Astrocyte (in vitro differentiated cells and primary cell): ENCODE measurements around the gene SLC6A20. TPM values are rescaled to one million over a fixed set of nuclear protein-coding genes. Genes with fewer than 3 reads are reported as not detected.

Experiments
- DNase-seq: peaks from one replicate; pipeline ENCODE4 v3.0.0-alpha.2; 2010; ENCODE audit warnings: low read depth
- FAIRE-seq: peaks from 2 replicates; lab custom pipeline; 2011; peaks lifted over from hg19 to GRCh38; lab: Jason Lieb, UNC
- H2AFZ ChIP-seq: 2 replicates; pipeline ENCODE4 v1.6.0; 2012; ENCODE audit warnings: low read depth, low read length, inconsistent platforms
- H3K27ac ChIP-seq: 2 replicates; pipeline ENCODE4 v1.5.1; 2011; ENCODE audit warnings: low read depth, low read length, inconsistent platforms
- H3K27me3 ChIP-seq: 2 replicates; pipeline ENCODE4 v1.6.0; 2011; ENCODE audit warnings: low read length, inconsistent platforms; ENCODE audit not compliant: insufficient read depth
- H3K36me3 ChIP-seq: 2 replicates; pipeline ENCODE4 v1.5.1; 2011; ENCODE audit warnings: low read length, inconsistent platforms; ENCODE audit not compliant: insufficient read depth
- H3K4me1 ChIP-seq: 2 replicates; pipeline ENCODE4 v1.5.1; 2011; ENCODE audit warnings: low read length, inconsistent platforms; ENCODE audit not compliant: insufficient read depth
- H3K4me2 ChIP-seq: 2 replicates; pipeline ENCODE4 v1.6.0; 2012; ENCODE audit warnings: low read length, inconsistent platforms
- H3K4me3 ChIP-seq: 2 replicates; pipeline ENCODE4 v1.5.1; 2011; ENCODE audit warnings: low read depth, mild to moderate bottlenecking, low read length, inconsistent platforms; ENCODE audit not compliant: insufficient read depth
- H3K79me2 ChIP-seq: 2 replicates; pipeline ENCODE4 v1.6.0; 2012; ENCODE audit warnings: mild to moderate bottlenecking, low read length, inconsistent platforms; ENCODE audit not compliant: insufficient read depth
- H3K9ac ChIP-seq: 2 replicates; pipeline ENCODE4 v1.6.0; 2012; ENCODE audit warnings: mild to moderate bottlenecking, low read length, inconsistent platforms
- H3K9me3 ChIP-seq: 2 replicates; pipeline ENCODE4 v1.5.1; 2012; ENCODE audit warnings: low read depth, mild to moderate bottlenecking, low read length, inconsistent platforms; ENCODE audit not compliant: insufficient read depth
- H4K20me1 ChIP-seq: 2 replicates; pipeline ENCODE4 v1.6.0; 2012; ENCODE audit warnings: low read length, inconsistent platforms; ENCODE audit not compliant: insufficient read depth
- H3K27ac Mint-ChIP-seq: one replicate; pipeline ENCODE4 v1.8.0; 2021; ENCODE audit warnings: mild to moderate bottlenecking, mixed read lengths; ENCODE audit not compliant: unreplicated experiment
- H3K27me3 Mint-ChIP-seq: one replicate; pipeline ENCODE4 v1.8.0; 2021; ENCODE audit warnings: low read depth, mixed read lengths; ENCODE audit not compliant: unreplicated experiment
- H3K36me3 Mint-ChIP-seq: one replicate; pipeline ENCODE4 v1.8.0; 2021; ENCODE audit warnings: low read depth, mixed read lengths; ENCODE audit not compliant: unreplicated experiment
- H3K4me1 Mint-ChIP-seq: one replicate; pipeline ENCODE4 v1.8.0; 2021; ENCODE audit warnings: low read depth, mixed read lengths; ENCODE audit not compliant: unreplicated experiment
- H3K4me3 Mint-ChIP-seq: one replicate; pipeline ENCODE4 v1.8.0; 2021; ENCODE audit warnings: mild to moderate bottlenecking, moderate library complexity, mixed read lengths; ENCODE audit not compliant: unreplicated experiment
- H3K9me3 Mint-ChIP-seq: one replicate; pipeline ENCODE4 v1.8.0; 2021; ENCODE audit warnings: mild to moderate bottlenecking, mixed read lengths; ENCODE audit not compliant: unreplicated experiment
- EZH2 ChIP-seq: IDR thresholded peaks from 2 replicates; pipeline ENCODE4 v1.6.1; 2012; ENCODE audit warnings: mild to moderate bottlenecking, low read length, inconsistent platforms; ENCODE audit not compliant: insufficient read depth
- total RNA-seq: library from RNA; stranded (reverse); gene quantifications from 2 replicates; pipeline ENCODE4 v1.2.1, GENCODE V29; 2021
- TF ChIP-seq, protein P1 (sequence below): IDR thresholded peaks from 2 replicates; pipeline ENCODE4 v1.5.1; 2011; ENCODE audit warnings: low read depth, mild to moderate bottlenecking, inconsistent platforms, low read length, moderate library complexity; ENCODE audit not compliant: insufficient read depth

Gene SLC6A20
- total RNA-seq, 1 donor from 2014 or later, result not detected

DNA sequence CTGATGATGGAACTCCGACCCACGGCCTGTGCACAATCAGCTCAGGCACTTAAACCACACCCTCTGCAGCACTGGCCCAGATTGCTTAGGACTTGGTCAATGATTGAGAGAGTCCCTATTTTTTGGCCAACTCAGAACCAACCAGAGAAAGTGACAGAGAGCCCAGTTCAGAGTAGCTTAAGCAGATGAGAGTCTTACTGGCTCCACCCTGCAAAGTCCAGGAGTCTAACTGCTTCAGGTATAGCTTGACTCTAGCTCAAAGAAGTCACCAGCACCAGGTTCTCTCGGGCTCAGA, 20.1 kb downstream of the SLC6A20 start:
- Histone ChIP-seq H3K9me3 (no peaks in the 10 kb centered on the region), H3K36me3 (no peaks in the 10 kb centered on the region), H3K4me1 (no peaks in the 10 kb centered on the region), H3K27ac (no peak overlapping the region), H3K4me2 (no peak overlapping the region), H3K4me3 (no peak overlapping the region), H3K27me3 (peaks cover 25% of the 10 kb centered on the region), H3K9ac (no peak overlapping the region), H2AFZ (no peak overlapping the region), H3K79me2 (no peaks in the 10 kb centered on the region), H4K20me1 (no peaks in the 10 kb centered on the region)
- no peak overlapping the region for H3K4me3 Mint-ChIP-seq
- no peak overlapping the region for H3K27ac Mint-ChIP-seq
- DNase-seq (no peak), FAIRE-seq (no peak)
- no peak for TF ChIP-seq EZH2
- TF ChIP-seq, protein P1, sequence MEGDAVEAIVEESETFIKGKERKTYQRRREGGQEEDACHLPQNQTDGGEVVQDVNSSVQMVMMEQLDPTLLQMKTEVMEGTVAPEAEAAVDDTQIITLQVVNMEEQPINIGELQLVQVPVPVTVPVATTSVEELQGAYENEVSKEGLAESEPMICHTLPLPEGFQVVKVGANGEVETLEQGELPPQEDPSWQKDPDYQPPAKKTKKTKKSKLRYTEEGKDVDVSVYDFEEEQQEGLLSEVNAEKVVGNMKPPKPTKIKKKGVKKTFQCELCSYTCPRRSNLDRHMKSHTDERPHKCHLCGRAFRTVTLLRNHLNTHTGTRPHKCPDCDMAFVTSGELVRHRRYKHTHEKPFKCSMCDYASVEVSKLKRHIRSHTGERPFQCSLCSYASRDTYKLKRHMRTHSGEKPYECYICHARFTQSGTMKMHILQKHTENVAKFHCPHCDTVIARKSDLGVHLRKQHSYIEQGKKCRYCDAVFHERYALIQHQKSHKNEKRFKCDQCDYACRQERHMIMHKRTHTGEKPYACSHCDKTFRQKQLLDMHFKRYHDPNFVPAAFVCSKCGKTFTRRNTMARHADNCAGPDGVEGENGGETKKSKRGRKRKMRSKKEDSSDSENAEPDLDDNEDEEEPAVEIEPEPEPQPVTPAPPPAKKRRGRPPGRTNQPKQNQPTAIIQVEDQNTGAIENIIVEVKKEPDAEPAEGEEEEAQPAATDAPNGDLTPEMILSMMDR, result no peak
- peaks cover 1% of the 10 kb centered on the region for H3K36me3 Mint-ChIP-seq
- H3K9me3 Mint-ChIP-seq, result no peaks in the 10 kb centered on the region
- H3K27me3 Mint-ChIP-seq, result peaks cover 54% of the 10 kb centered on the region
- H3K4me1 Mint-ChIP-seq, result no peaks in the 10 kb centered on the region

DNA sequence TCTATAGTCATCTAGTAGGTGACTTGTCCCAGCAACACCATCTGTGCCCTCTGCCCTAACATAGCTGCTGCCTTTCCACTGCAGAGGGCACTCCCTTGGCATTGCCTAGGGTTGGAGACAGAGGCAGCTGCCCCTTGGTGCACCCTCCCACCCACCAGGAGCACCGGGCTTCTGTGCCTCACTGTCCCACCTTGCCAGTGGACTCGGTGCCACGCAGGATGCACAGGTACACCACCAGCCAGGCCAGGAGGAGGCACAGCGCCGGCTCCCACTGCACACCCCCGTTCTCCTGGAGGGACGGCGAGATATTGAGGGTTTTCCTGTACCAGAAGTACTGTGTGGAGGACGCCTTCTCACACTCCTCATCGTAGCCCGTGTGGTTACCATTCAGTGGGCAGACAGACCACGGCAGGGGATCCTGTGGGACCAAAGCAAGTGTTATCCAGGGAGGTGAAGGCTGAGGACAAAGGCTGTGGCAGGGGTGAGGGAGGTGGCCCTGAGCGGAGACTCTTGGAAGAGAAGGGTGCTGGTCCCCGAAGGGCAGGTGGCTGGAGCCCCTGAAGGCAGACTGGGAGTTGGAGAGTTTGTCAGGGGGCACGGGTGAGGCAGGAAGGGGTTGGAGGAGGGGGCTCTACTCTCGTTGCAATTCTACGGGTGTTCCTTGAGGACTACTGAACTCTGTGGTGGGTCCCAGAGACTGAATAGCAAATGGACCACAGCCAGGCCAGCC, 20.6 kb downstream of the SLC6A20 start:
- Mint-ChIP-seq H3K27me3 (peaks cover 58% of the 10 kb centered on the region), H3K9me3 (no peaks in the 10 kb centered on the region), H3K4me3 (no peak overlapping the region), H3K36me3 (peaks cover 1% of the 10 kb centered on the region), H3K27ac (no peak overlapping the region), H3K4me1 (no peaks in the 10 kb centered on the region)
- Histone ChIP-seq H3K27me3 (peaks cover 29% of the 10 kb centered on the region), H4K20me1 (no peaks in the 10 kb centered on the region), H2AFZ (no peak overlapping the region), H3K4me1 (no peaks in the 10 kb centered on the region), H3K36me3 (no peaks in the 10 kb centered on the region), H3K9ac (no peak overlapping the region), H3K4me2 (no peak overlapping the region), H3K79me2 (no peaks in the 10 kb centered on the region), H3K27ac (no peak overlapping the region), H3K4me3 (no peak overlapping the region), H3K9me3 (no peaks in the 10 kb centered on the region)
- FAIRE-seq (no peak), DNase-seq (no peak)
- TF ChIP-seq, protein P1, result no peak
- no peak for TF ChIP-seq EZH2
